H1 (cell line): Measurements from ENCODE around the gene SFTPA2. TPM values are rescaled to one million over a fixed set of nuclear protein-coding genes. Genes with fewer than 3 reads are reported as not detected.

Experiments
- CTCF ChIA-PET: fragments of 300-600 bp; sonication (Branson Sonifier 250); formaldehyde crosslinking; loops from one replicate; lab custom pipeline; 2021; ENCODE audit not compliant: partially characterized antibody; lab: Charles Lee
- POLR2A ChIA-PET: fragments of 300-600 bp; sonication (Branson Sonifier 250); formaldehyde crosslinking; loops from one replicate; lab custom pipeline; 2021; ENCODE audit warnings: inconsistent platforms; ENCODE audit not compliant: partially characterized antibody; lab: Charles Lee
- DNase-seq, 2 experiments: peaks; one replicate each; pipeline versions ENCODE4 v3.0.0 to v3.0.0-alpha.2; 2010 to 2022; ENCODE audit warnings: low spot score in 2 of 2, low read depth in 1 of 2, mixed read lengths in 1 of 2
- FAIRE-seq: peaks from 2 replicates; lab custom pipeline; 2011; peaks lifted over from hg19 to GRCh38; lab: Jason Lieb, UNC
- H2AFZ ChIP-seq: 2 replicates; pipeline ENCODE4 v1.8.1; 2012; ENCODE audit warnings: low read length, inconsistent platforms
- H2AK5ac ChIP-seq: 2 replicates; pipeline ENCODE4 v1.6.1; 2013; ENCODE audit warnings: low read depth, low read length
- H2BK120ac ChIP-seq: replicated peaks from 2 replicates; pipeline ENCODE3; 2013; ENCODE audit warnings: low read depth, low read length, inconsistent platforms
- H2BK12ac ChIP-seq: 2 replicates; pipeline ENCODE4 v1.6.1; 2013; ENCODE audit warnings: low read depth, low read length
- H2BK15ac ChIP-seq: 2 replicates; pipeline ENCODE4 v1.6.1; 2013; ENCODE audit warnings: low read length
- H2BK20ac ChIP-seq: 2 replicates; pipeline ENCODE4 v1.6.1; 2013; ENCODE audit warnings: low read length
- H2BK5ac ChIP-seq: 2 replicates; pipeline ENCODE4 v1.6.1; 2013; ENCODE audit warnings: low read depth, low read length
- H3K14ac ChIP-seq: 2 replicates; pipeline ENCODE4 v1.6.1; 2013; ENCODE audit warnings: inconsistent platforms; ENCODE audit not compliant: insufficient read length
- H3K18ac ChIP-seq: 2 replicates; pipeline ENCODE4 v1.6.1; 2013; ENCODE audit warnings: low read length; ENCODE audit errors: extremely low read depth
- H3K23ac ChIP-seq: 2 replicates; pipeline ENCODE4 v1.6.1; 2013; ENCODE audit warnings: inconsistent platforms; ENCODE audit not compliant: insufficient read length
- H3K23me2 ChIP-seq: 2 replicates; pipeline ENCODE4 v1.6.1; 2013; ENCODE audit warnings: low read depth, low read length
- H3K27ac ChIP-seq: 2 replicates; pipeline ENCODE4 v1.6.1; 2011; ENCODE audit warnings: low read depth, low read length, inconsistent platforms
- H3K27me3 ChIP-seq, 4 experiments: replicated peaks in 1 of 4; 1 replicate in 1 of 4; 2 replicates in 3 of 4; pipeline versions ENCODE4 v1.6.1 to v1.8.1; 2011 to 2013; ENCODE audit warnings: low read length in 3 of 4, mild to moderate bottlenecking in 3 of 4, inconsistent platforms in 2 of 4, mixed read lengths in 2 of 4, moderate library complexity in 1 of 4; ENCODE audit not compliant: control insufficient read depth in 3 of 4, insufficient read depth in 3 of 4; ENCODE audit errors: extremely low read depth in 1 of 4
- H3K36me3 ChIP-seq, 4 experiments: 2 replicates each; pipeline versions ENCODE4 v1.6.1 to v1.8.1; 2011 to 2013; ENCODE audit warnings: mild to moderate bottlenecking in 4 of 4, low read length in 3 of 4, moderate library complexity in 2 of 4, control low read depth in 1 of 4, inconsistent platforms in 1 of 4; ENCODE audit not compliant: insufficient read depth in 4 of 4, control insufficient read depth in 2 of 4
- H3K4ac ChIP-seq: replicated peaks from 2 replicates; pipeline ENCODE3; 2013; ENCODE audit warnings: low read length, low read depth, mixed read lengths, inconsistent platforms; ENCODE audit not compliant: insufficient read length
- H3K4me1 ChIP-seq, 4 experiments: replicated peaks in 1 of 4; 1 replicate in 1 of 4; 2 replicates in 3 of 4; pipeline versions ENCODE4 v1.6.1 to v1.8.1; 2011 to 2013; ENCODE audit warnings: low read length in 3 of 4, inconsistent platforms in 2 of 4, mixed read lengths in 1 of 4; ENCODE audit not compliant: insufficient read depth in 4 of 4, control insufficient read depth in 3 of 4
- H3K4me2 ChIP-seq, 2 experiments: 2 replicates each; pipeline versions ENCODE4 v1.6.1 to v1.8.1; 2011 to 2013; ENCODE audit warnings: low read depth in 2 of 2, low read length in 2 of 2, control low read depth in 1 of 2, inconsistent platforms in 1 of 2, mild to moderate bottlenecking in 1 of 2; ENCODE audit not compliant: insufficient read depth in 1 of 2
- H3K4me3 ChIP-seq, 4 experiments: fragments of 200-600, 300-600 bp in 1 of 4; sonication (generic), shearing (Covaris generic), sonication (Bioruptor Twin) in 1 of 4; 2 replicates each; pipeline versions ENCODE4 v1.5.1 to v1.8.1; 2011 to 2016; ENCODE audit warnings: low read length in 4 of 4, low read depth in 3 of 4, control low read depth in 2 of 4, inconsistent platforms in 2 of 4, mild to moderate bottlenecking in 2 of 4, mixed read lengths in 1 of 4, moderate library complexity in 1 of 4; ENCODE audit not compliant: insufficient read depth in 2 of 4; ENCODE audit errors: extremely low read depth in 1 of 4
- H3K56ac ChIP-seq: replicated peaks from 2 replicates; pipeline ENCODE3; 2013; ENCODE audit warnings: low read depth, mild to moderate bottlenecking, mixed read lengths, low read length, inconsistent platforms; ENCODE audit not compliant: insufficient read length
- H3K79me1 ChIP-seq: 2 replicates; pipeline ENCODE4 v1.6.1; 2013; ENCODE audit warnings: low read depth, low read length, control low read depth
- H3K79me2 ChIP-seq, 2 experiments: 2 replicates each; pipeline versions ENCODE4 v1.6.1 to v1.8.1; 2012 to 2013; ENCODE audit warnings: low read length in 2 of 2, mild to moderate bottlenecking in 2 of 2, inconsistent platforms in 1 of 2; ENCODE audit not compliant: insufficient read depth in 2 of 2, control insufficient read depth in 1 of 2
- H3K9ac ChIP-seq, 4 experiments: replicated peaks in 1 of 4; 1 replicate in 1 of 4; 2 replicates in 3 of 4; pipeline versions ENCODE4 v1.6.1 to v1.8.1; 2011 to 2013; ENCODE audit warnings: low read depth in 3 of 4, low read length in 3 of 4, control low read depth in 2 of 4, mild to moderate bottlenecking in 2 of 4, moderate library complexity in 2 of 4, inconsistent platforms in 1 of 4; ENCODE audit errors: extremely low read depth in 1 of 4
- H3K9me3 ChIP-seq, 2 experiments: 2 replicates each; pipeline versions ENCODE4 v1.6.1 to v1.8.1; 2012 to 2013; ENCODE audit warnings: mild to moderate bottlenecking in 2 of 2, moderate library complexity in 2 of 2, control low read depth in 1 of 2, inconsistent platforms in 1 of 2, low read depth in 1 of 2, low read length in 1 of 2, mixed read lengths in 1 of 2; ENCODE audit not compliant: insufficient read depth in 2 of 2
- H4K20me1 ChIP-seq, 2 experiments: replicated peaks in 1 of 2; 2 replicates each; pipeline versions ENCODE3 to v1.8.1; 2011 to 2013; ENCODE audit warnings: inconsistent platforms in 2 of 2, low read length in 2 of 2, mild to moderate bottlenecking in 1 of 2; ENCODE audit not compliant: insufficient read depth in 2 of 2, control insufficient read depth in 1 of 2
- H4K5ac ChIP-seq: 2 replicates; pipeline ENCODE4 v1.6.1; 2013; ENCODE audit warnings: low read length, low read depth, mixed read lengths, inconsistent platforms; ENCODE audit not compliant: insufficient read length
- H4K8ac ChIP-seq: 2 replicates; pipeline ENCODE4 v1.8.0; 2013; ENCODE audit warnings: mild to moderate bottlenecking, moderate library complexity, low read length, inconsistent platforms; ENCODE audit not compliant: insufficient read depth; ENCODE audit errors: extremely low read depth
- H4K91ac ChIP-seq: replicated peaks from 2 replicates; pipeline ENCODE3; 2013; ENCODE audit warnings: low read length, mixed read lengths, inconsistent platforms; ENCODE audit not compliant: insufficient read length
- ATF3 ChIP-seq: IDR thresholded peaks from 2 replicates; pipeline ENCODE4 v1.6.1; 2011; ENCODE audit warnings: low read depth, mild to moderate bottlenecking, low read length; ENCODE audit not compliant: insufficient read depth
- FOSL1 ChIP-seq: IDR thresholded peaks from 2 replicates; pipeline ENCODE4 v1.6.1; 2011; ENCODE audit warnings: mild to moderate bottlenecking, low read depth, low read length, moderate library complexity; ENCODE audit not compliant: insufficient read depth
- MAFK ChIP-seq: IDR thresholded peaks from 2 replicates; pipeline ENCODE4 v1.6.1; 2012; ENCODE audit warnings: low read depth, mild to moderate bottlenecking, improper control_type of control experiment, low read length
- polyA plus RNA-seq, 7 experiments: library from polyadenylated mRNA; depleted of rRNA in 3 of 7; stranded (reverse) in 5 of 7; unstranded in 2 of 7; fragments of >200 nt in 5 of 7; fragments of 200-250 nt in 2 of 7; gene quantifications; 1 replicate in 5 of 7; 2 replicates in 1 of 7; 4 replicates in 1 of 7; pipeline versions ENCODE4 v1.2.1 to v1.2.3, GENCODE V29; 2011 to 2013; ENCODE audit warnings: missing spikeins in 2 of 7, mixed read lengths in 2 of 7
- total RNA-seq: library from RNA; stranded (reverse); fragmentation: NEBNext Ultra II Directional; extraction: Animal tissue kit (Norgen Biotek cat#: 25700); gene quantifications from 2 replicates; pipeline ENCODE4 v1.2.1, GENCODE V29; 2021

Gene SFTPA2
- total and polyA plus RNA-seq, 2 of the 8 experiments (the other 6 are each of a cell fraction or from before 2014, with no cell fraction given): not detected

- no peaks in the 10 kb centered on the region for H3K79me2 ChIP-seq
- H2AK5ac ChIP-seq: no peak overlapping the region
- no peak overlapping the region for H3K9ac ChIP-seq
- CTCF ChIA-PET: interaction anchor here (0.6 to 1.3 kb wide), 4 partner anchors 8 to 199 kb away, joined by 3 to 4 read pairs (median 4); no protein-coding TSS in a partner anchor
- no peak for FAIRE-seq
- H3K23ac ChIP-seq: no peak overlapping the region
- TF ChIP-seq ATF3 (no peak), FOSL1 (no peak), MAFK (no peak)
- TF ChIP-seq, all 59 proteins: peak for 0
- Histone ChIP-seq H3K56ac (no peak overlapping the region), H4K20me1 (no peaks in the 10 kb centered on the region), H3K27me3 (peaks cover 0 to 4% (median 2%) of the 10 kb centered on the region in 4 experiments; a peak in 2 of 7 replicates), H3K4me1 (peaks cover 0 to 1% (median under 1%) of the 10 kb centered on the region in 4 experiments; a peak in 1 of 7 replicates), H3K18ac (no peak overlapping the region), H2BK15ac (no peak overlapping the region), H2BK5ac (no peak overlapping the region), H2BK120ac (no peak overlapping the region), H3K4me2 (no peak overlapping the region), H3K4me3 (no peak overlapping the region), H4K8ac (no peak overlapping the region), H4K5ac (no peak overlapping the region), H3K9me3 (peaks cover 0 to 6% of the 10 kb centered on the region in 2 experiments; a peak in 2 of 4 replicates), H2BK12ac (no peak overlapping the region), H3K27ac (no peak overlapping the region), H3K23me2 (no peaks in the 10 kb centered on the region), H2BK20ac (no peak overlapping the region), H2AFZ (no peak overlapping the region), H4K91ac (no peak overlapping the region), H3K79me1 (no peaks in the 10 kb centered on the region), H3K4ac (no peak overlapping the region), H3K36me3 (no peaks in the 10 kb centered on the region), H3K14ac (no peak overlapping the region)
- no peak for DNase-seq
- POLR2A ChIA-PET: no interaction called here
These were observed 45.1 kb upstream of the SFTPA2 start for GRCh38 chr10:79605308-79605707.
